GM18498 (cell line): ENCODE results near the gene MMD2.

ENCODE experiments used
- ATAC-seq: cut with Tn5 transposase; IDR thresholded peaks from one replicate; pipeline ENCODE4 v1.9.1; 2021; ENCODE audit warnings: mild to moderate bottlenecking, moderate library complexity; ENCODE audit not compliant: unreplicated experiment

Gene MMD2

DNA sequence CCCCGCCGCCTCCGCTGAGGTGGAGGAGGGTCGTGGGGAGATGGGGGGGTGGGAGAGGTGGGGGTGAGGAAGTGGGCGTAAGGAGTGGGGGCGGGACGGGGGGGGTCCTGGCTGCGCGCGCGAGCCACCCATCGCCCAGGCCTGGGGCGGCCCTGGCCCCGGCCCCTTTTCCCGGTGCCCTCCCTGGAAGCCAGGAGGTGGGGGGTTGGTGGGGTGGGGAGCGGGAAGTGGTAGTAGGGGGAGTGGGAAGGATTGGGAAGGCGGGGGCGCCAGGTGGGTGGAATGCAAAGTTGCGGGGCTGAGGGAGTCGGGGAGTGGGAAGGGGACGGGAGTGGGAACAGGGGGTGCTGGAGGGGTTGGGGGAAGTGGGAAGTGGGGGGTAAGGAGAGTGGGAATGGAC is 319 bp upstream of the MMD2 start:
- ATAC-seq, result no peak

DNA sequence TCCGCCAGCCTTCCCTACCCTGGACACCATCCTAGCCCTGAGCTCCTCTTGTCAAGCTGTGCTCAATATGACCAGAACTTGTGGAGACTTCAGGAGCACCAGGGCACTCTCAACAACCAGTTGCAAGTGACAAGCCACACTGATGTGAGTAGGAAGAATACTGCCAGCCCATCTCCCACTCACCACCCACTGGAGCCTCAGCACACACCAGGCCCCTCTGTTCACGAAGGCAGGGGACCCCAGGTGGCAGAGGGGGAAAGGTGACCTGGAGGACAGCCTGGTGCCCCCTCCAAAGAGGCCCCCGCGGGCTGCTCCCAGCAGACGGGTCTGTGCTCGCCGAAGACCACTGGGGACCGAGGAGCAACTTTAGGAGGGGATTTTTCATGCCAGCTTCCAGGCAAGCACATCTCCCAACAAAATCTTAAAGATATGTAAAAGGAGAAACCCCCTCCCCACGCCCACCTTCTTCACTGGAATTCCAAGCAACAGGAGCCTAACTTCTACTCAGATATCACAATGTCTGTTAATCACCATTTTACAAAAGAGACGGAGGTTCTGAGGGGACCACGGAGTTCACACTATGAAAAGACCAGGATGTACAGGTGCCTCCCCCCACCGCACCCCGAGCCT is 1.0 kb downstream of the MMD2 start:
- ATAC-seq, result no peak

DNA sequence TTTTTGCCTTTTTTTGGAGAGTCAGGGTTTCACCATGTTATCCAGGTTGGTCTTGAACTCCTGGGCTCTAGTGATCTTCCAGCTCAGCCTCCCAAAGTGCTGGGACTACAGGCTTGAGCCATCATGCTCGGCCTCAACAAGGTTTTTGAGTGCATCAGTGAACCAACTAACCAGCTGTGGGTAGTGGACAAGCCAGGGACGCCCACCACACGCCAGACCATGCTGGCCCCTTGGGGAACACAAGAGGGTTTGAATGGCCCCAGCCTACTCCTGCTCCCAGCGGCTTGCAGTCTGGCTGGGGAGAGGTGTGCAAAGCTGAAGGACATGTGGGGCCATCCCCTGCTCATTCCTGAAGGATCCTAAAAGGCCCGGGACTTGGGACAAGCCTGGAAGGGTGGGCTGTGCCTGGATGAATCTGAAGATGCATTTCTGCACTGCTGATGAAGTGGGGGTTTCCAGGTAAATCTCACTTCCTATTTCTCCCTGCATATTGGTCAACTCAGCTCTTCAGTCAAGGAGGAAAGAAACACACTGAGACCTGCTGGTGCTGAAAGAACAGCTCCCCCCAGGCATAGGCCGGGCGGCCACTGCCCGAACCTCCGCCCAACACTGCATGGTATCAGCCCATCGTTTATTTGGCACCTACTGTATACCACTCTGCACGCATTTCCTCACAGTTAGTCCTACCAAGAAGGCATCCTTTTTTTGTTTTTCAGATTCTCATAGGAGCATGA is 6.9 kb downstream of the MMD2 start:
- no peak for ATAC-seq

DNA sequence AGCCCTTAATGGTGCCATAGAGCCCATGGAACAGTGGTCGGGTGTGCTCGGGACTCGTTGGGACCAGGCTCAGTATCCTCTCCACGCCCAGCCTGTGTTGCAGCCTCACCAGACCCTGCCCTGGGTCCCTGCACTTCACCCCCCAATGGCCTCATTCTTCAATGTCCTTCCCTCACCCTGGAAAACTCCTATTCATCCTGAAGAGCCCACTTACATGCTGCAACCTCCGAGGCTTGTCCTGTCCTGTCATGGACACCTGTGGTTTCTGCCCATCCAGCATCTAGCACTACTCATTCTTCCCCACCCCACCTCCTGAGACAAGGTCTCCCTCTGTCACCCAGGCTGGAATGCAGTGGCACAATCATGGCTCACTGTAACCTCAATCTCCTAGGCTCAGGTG is 7.7 kb downstream of the MMD2 start:
- ATAC-seq, result no peak

DNA sequence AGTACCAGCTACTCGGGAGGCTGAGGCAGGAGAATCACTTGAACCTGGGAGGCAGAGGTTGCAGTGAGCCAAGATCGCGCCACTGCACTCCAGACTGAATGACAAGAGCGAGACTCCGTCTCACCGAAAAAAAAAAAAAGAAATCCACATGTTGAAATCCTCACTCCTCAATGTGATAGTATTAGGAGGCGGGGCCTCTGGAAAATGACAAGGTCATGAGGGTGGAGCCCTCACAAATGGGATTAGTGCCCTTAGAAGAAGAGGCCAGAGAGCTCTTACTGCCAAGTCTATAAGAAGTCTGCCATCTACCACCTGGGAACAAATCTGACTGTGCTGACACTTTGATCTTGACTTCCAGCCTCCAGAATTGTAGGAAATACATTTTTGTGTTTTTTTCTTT is 10.6 kb downstream of the MMD2 start:
- no peak for ATAC-seq

DNA sequence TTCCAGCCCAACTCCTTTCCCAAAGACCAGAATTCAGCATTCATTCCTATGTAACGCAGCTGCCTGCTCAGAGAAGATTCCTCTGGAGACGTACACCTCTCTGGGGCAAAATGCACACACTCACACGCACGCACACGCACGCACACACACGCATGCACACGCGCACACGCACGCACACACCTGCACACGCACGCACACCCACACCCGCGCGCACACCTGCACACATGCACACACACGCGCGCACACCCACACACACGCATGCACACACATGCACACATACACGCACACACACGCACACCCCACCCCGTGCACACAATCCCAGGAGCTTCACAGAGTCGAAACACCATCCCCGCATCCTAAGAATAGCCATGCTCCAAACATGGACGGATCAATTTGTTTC is 13.0 kb downstream of the MMD2 start:
- no peak for ATAC-seq

DNA sequence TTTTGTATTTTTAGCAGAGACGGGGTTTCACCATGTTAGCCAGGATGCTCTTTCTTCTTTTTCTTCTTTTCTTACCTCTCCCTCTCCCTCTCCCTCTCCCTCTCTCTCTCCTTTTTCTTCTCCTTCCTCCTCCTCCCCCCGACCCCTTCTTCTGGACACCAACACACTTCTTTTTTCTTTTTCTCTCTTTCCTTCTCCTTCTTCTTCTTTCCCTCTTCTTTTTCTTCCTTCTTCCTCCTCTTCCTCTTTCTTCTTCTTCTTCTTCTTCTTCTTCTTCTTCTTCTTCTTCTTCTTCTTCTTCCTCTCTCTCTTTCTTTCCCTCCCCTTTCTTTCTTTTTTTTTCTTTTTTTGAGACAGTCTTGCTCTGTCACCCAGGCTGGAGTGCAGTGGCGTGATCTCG is 14.0 kb downstream of the MMD2 start:
- no peak for ATAC-seq

DNA sequence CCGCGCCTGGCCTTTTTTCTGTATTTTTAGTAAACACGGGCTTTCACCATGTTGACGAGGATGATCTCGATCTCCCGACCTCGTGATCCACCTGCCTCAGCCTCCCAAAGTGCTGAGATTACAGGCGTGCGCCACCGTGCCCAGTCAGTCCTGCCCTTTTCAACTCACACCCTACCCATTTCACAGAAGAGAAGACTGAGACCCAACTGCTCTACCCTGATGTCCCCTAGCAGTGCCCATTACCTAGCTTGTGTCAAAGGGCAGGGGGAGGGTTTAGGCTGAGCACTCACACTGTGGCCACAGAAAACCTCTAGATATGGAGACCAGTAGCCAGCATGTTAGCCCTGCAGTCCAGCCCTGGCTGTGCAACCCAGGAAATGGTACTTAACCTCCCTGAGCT is 15.7 kb downstream of the MMD2 start:
- ATAC-seq, result no peak

DNA sequence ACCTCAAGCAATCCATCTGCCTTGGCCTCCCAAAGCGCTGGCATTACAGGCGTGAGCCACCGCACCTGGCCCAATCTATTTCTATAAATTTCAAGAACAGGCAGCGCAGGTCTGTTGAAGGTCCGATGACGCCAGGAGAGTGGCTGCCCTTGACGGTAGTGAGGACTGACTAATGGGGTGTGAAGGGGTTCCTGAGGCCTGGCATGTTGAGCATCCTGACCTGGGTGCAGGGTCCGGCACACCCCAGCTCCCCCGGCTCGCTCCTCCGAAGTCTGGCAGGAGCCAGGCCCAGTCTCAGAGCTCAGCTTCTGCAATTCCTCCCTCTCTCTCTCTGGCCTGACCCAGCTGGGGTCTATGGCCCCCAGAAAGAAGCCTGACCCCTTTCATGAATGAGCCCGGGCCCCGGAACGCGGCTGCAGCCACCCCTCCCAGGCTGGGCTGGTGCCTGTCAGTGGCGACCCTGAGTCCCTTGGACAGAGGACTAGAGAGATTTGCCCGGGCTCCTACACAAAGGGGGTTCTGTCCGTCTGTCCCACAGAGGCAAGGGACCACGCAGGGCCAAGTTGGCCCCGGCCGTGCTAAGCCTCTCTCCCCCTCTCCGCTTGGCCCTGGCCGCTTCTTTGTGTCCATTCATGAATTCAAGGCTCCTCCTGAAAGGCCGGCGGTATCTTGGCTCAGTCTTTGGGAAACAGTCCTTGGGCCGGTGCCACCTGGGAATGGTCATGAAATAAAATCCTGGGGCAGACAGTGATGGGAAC is 18.8 kb downstream of the MMD2 start:
- no peak for ATAC-seq

DNA sequence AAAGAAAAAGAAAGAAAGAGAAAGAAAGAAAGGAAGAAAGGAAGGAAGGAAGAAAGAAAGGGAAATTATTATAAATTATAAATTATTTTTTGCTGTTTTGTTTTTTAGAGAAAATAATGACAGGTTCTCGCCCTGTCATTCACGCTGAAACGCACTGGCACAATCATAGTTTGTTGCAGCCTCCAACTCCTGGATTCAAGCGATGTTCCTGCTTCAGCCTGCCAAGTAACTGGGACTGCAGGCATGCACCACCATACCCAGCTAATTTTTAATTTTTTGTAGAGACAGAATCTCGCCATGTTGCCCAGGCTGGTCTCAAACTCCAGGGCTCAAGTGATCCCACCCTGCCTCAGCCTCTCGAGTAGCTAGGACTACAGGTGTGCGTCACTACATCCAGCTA is 21.6 kb downstream of the MMD2 start:
- ATAC-seq, result no peak

DNA sequence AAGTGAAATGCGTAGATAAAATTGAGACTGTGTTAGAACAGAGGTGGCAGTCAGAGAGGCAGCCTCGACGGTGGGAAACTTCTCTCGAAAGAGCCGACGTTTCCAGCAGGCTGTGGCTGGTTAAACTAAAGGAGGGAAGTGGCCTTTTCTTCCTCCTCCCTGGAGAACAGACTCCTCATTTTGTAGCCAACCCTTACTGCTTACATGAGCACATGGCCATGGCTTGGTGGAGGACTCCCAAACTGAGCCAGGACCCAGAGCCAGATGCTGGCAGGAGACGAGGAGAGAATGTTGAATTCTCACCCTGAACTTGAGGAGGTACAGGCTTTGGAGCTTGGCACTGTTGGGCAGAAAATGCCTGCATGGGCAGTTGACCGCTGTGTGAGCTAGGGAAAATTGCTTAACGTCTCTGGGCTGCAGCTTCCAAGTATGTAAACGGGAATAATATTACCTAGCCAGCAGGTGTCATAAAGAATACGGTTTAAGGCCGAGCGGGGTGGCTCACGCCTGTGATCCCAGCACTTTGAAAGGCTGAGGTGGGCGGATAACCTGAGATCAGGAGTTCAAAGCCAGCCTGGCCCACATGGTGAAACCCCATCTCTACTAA is 24.5 kb downstream of the MMD2 start:
- no peak for ATAC-seq

DNA sequence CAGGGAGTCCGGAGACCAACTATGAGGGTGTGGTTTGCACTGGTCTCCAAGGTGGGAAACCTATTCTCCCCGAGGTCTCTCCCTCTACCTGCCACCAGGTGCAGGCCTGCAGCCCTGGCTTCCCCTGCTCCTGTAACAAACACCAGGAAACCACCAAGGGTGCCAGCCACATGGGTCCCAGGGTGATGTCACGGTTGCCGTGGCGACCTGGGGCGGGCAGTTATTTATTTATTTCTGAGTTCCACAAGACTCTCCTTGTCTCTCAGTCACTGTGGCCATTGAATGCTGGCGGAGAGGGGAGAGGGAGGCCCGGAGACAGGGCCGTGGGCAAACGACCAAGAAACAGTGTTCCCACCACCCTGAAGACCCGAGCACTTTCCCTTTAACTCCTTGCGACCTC is 27.0 kb downstream of the MMD2 start:
- no peak for ATAC-seq

DNA sequence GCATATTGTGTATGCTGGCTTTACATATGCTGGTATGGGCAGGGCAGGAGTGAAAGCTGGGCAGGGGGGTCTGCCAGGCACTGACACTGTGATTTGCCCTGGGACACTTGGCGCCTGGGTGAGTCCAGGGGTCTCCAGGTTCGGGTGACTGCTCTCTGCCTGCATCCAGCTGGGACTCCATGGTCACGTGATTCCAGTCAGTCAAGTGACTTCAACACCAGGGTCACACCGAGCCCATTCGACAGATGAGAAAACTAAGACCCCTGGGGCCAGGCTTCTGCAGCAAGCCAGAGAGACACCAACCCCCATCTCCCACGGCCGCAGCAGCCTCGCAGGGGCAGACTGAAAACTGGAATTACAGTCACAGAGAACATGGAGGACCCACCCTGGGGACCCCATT is 30.0 kb downstream of the MMD2 start:
- no peak for ATAC-seq

DNA sequence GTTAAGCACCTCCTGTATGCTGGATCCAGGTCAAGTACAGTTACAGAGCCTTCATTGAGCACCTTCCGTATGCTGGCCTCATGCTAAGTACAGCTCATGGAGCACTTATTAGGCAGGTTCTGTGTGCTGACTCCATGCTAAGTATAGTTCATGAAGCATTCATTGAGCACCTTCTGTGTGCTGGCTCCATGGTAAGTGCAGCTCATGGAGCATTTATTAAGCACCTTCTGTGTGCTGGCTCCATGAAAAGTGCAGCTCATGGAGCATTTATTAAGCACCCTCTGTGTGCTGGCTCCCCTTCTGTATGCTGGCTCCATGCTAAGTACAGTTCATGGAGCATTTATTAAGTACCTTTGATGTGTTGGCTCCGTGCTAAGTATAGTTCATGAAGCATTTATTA is 30.5 kb downstream of the MMD2 start:
- ATAC-seq, result no peak

DNA sequence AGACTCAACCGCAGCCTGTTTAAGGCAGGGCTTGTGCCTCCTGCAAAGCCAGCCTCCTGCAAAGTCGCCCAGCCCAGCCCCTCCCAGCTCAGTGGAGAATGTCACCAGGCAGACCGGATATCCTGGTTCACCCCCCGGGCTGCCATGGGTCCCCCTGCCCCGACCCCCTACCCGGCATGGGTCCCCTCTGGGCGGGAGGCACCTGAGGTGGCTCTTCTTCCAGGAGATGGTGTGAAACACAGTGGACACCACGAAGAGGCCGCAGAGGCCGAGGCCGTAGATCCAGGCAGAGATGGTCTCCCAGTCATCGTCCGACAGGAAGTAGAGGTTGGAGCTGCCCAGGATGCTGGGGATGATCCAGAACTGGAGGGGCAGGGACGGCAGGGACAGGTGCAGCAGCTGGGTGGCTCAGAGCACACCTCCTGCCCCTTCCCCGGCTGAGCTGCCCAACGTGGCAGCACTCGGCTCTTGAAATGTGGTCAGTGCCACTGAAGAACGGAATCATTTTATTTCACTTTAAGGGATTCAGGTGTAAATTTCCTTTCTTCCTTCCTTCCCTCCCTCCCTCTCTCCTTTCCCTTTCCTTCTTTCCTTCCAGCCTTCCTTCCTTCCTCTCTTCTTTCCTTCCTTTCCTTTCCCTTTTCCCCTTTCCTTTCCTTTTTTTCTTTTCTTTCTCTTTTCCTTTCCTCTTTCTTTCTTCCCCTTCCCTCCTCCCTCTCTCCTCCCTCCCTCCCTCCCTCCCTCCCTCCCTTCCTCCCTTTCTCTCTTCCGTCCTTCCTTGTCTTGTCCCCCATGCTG is 38.8 kb downstream of the MMD2 start:
- no peak for ATAC-seq

DNA sequence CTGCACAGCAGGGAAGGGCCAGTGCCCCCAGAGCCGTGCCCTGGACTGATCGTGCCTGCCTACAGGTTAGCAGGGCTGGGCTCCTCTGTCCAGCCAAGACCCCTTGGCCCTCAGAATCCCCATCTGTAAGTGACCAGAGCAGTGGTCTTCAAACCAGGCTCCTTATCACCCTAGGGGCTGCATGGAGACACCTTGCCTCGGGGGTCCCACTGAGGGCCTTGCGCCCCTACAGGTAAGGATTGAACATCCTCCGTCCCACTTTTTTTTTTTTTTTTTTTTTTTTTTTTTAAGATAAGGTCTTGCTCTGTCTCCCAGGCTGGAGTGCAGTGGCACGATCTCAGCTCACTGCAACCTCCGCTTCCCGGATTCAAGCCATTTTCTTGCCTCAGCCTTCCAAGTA is 42.9 kb downstream of the MMD2 start:
- no peak for ATAC-seq

DNA sequence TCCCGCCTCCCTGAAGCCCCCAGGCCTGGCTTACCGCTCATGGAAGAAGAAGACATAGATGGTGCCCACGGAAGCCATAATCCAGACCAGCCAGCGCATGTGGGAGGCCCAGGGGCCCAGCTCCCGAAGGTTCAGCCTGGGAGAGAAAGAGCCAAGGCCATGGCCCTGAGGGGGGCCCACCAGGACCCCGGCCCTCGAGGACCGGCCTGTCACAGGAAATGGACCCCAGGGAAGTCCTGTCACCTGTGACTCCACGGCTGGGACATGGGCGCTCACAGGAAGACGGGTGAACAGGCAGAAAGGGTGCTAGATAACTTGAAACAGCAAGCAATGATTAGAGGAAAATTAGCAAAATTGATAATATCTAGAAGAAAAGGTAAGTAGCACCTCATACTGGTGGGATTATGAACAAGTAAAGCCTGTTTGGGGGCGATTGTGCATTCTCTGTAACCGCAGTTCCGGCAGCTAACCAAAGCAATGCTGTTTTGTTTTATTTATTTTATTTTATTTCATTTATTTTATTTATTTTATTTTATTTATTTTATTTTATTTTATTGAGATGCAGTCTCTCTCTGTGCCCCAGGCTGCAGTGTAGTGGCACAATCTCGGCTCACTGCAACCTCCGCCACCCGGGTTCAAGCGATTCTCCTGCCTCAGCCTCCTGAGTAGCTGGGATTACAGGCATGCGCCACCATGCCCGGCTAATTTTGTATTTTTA is 47.7 kb downstream of the MMD2 start:
- ATAC-seq, result no peak

DNA sequence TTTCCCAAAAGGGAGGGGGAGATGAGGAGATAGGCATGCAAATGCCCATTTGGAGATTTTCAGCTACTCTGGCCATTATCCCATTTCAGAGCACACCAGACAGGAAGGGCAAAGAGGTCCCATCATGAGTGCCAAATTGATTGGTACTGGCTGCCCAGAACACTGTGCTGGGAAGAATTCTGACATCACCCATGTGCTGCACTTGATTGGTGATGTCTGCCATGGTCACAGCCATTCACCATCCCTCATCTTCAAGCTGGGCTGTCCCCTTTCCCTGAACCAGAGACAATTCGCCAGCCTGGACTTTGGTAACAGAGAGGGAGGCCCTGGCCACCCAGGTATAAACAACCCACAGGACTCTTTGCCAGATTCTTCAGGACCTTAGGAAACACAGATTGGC is 52.3 kb downstream of the MMD2 start:
- no peak for ATAC-seq

DNA sequence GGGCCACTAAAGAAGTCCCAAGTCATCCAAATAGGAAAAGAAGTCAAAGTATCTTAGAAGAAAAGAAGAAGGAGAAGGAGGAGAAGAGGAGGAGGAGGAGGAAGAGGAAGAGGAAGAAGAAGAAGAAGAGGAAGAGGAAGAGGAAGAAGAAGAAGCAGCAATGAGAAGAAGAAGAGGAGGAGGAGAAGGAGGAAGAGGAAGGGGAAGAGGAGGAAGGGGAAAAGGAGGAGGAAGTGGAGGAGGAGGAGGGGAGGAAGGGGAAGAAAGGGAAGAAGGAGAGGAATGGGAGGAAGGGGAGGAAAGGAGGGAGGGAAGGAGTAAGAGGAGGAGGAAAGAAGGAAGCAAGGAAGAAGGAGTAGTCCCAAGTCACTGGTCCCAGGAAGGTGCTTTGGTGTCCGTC is 53.8 kb downstream of the MMD2 start:
- ATAC-seq, result no peak

DNA sequence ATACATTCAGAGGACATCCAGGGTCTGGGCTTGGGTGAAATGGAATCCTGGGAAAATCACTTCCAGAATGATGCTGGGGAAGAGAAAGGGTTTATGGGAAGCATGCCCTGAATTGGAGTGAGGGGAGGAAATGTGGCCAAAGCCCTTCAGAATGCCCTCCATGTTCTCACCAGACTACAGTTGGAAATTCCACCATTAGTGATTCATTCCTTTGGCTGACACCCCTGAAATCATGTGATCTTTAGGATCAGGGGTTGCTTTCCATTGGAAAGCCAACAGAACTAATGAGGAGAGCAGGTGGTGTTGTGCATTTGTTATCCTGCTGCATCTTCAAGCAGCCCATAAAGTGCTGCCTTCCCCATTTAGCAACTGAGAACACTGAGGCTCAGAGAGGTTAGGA is 54.6 kb downstream of the MMD2 start:
- no peak for ATAC-seq
